Aorta (tissue), 5 donors: ENCODE measurements around the gene CDX1. TPM values are rescaled to one million over a fixed set of nuclear protein-coding genes. Genes with fewer than 3 reads are reported as not detected.

Experiments used
- ATAC-seq: fragments of 200-7000 bp; cut with Tn5 transposase; one replicate; pipeline ENCODE4 v1.9.1; 2022; ENCODE audit warnings: moderate library complexity; ENCODE audit not compliant: low FRiP score
- DNase-seq, 2 donors: peaks; one replicate each; pipeline ENCODE4 v3.0.0-alpha.2; 2020
- H3K27ac ChIP-seq, 2 donors: one replicate each; pipeline ENCODE4 v1.5.1; 2013; ENCODE audit warnings: low read length in 2 of 2, mild to moderate bottlenecking in 2 of 2, moderate library complexity in 2 of 2, control low read depth in 1 of 2, inconsistent platforms in 1 of 2, low read depth in 1 of 2
- H3K27me3 ChIP-seq, 2 donors: one replicate each; pipeline ENCODE4 v1.6.1; 2013; ENCODE audit warnings: control low read depth in 1 of 2, low read length in 1 of 2, mild to moderate bottlenecking in 1 of 2, moderate library complexity in 1 of 2; ENCODE audit not compliant: insufficient read depth in 2 of 2, control insufficient read depth in 1 of 2
- H3K36me3 ChIP-seq, 2 donors: one replicate each; pipeline ENCODE4 v1.6.1; 2013; ENCODE audit warnings: control low read depth in 1 of 2, low read length in 1 of 2, mild to moderate bottlenecking in 1 of 2; ENCODE audit not compliant: insufficient read depth in 2 of 2, control insufficient read depth in 1 of 2
- H3K4me1 ChIP-seq, 2 donors: one replicate each; pipeline ENCODE4 v1.6.1; 2013; ENCODE audit warnings: low read length in 2 of 2, control low read depth in 1 of 2, mild to moderate bottlenecking in 1 of 2, moderate library complexity in 1 of 2; ENCODE audit not compliant: insufficient read depth in 2 of 2, control insufficient read depth in 1 of 2
- H3K4me3 ChIP-seq, 2 donors: one replicate each; pipeline ENCODE4 v1.5.1; 2013; ENCODE audit warnings: low read length in 2 of 2, control low read depth in 1 of 2, mild to moderate bottlenecking in 1 of 2
- H3K9me3 ChIP-seq: one replicate; pipeline ENCODE4 v1.6.1; 2013; ENCODE audit warnings: mild to moderate bottlenecking, low read length; ENCODE audit not compliant: control insufficient read depth
- WGBS, 2 donors: extraction: QIAGEN DNeasy Blood & Tissue Kit; methylation state at CpG; one replicate each; pipeline ENCODE4 v1.1.7; 2013; 5-methylcytosine and 5-hydroxymethylcytosine counted together
- intact Hi-C, 2 donors: fragments of 100-400 bp; cut with DNase I; formaldehyde crosslinking; loops; one replicate each; pipeline versions ENCODE4 v1.14.2 to v1.15.0; 2022
- polyA plus RNA-seq, 2 donors: library from polyadenylated mRNA; stranded (reverse); fragments of 200-250 nt; gene quantifications; one replicate each; pipeline ENCODE4 v1.2.3, GENCODE V29; 2013
- total RNA-seq, 2 donors: library from RNA; stranded (reverse); fragmentation: NEBNext Ultra II Directional; extraction: Animal tissue kit (Norgen Biotek cat#: 25700); gene quantifications; one replicate each; pipeline ENCODE4 v1.2.1, GENCODE V29; 2021
- donor health status: healthy with polysubstance abuse.
- donor health status: Bipolar disorder and iron deficiency.
- donor health status: DM: no; HTN: no; CAD: no.
- donor health status: DM: no; HTN: no; CAD: no.
- donor health status: DM: yes; HTN: yes; CAD: no.

The CDX1 gene
- total and polyA plus RNA-seq, 4 donors: 0.69 to 30.2 TPM; not detected in 2

- H3K4me3 ChIP-seq: no peak overlapping the region
- no peaks in the 10 kb centered on the region for H3K36me3 ChIP-seq
- no peaks in the 10 kb centered on the region for H3K27me3 ChIP-seq
- H3K4me1 ChIP-seq: no peaks in the 10 kb centered on the region
- intact Hi-C loops: no loop called here
- no peak overlapping the region for H3K27ac ChIP-seq
- ATAC-seq: no peak
- no peak for DNase-seq
- H3K9me3 ChIP-seq: no peaks in the 10 kb centered on the region
- WGBS, 2 donors: 91 to 93% methylated on average over 4 of the region's 4 CpGs
Observed at GRCh38 chr5:150192462-150192861, 25.9 kb downstream of the CDX1 start.

GRCh38 chr5:150195736-150196485 is 29.3 kb downstream of the CDX1 start:
- ATAC-seq (no peak), DNase-seq (no peak)
- H3K27me3 ChIP-seq: no peaks in the 10 kb centered on the region
- no peaks in the 10 kb centered on the region for H3K36me3 ChIP-seq
- intact Hi-C loops: no loop called here
- H3K27ac ChIP-seq: no peak overlapping the region
- no peaks in the 10 kb centered on the region for H3K4me1 ChIP-seq
- 86 to 88% methylated on average over 9 of the region's 9 CpGs for WGBS, 2 donors
- H3K9me3 ChIP-seq: no peaks in the 10 kb centered on the region
- H3K4me3 ChIP-seq: no peak overlapping the region

GRCh38 chr5:150196514-150196913 is 29.9 kb downstream of the CDX1 start:
- no peaks in the 10 kb centered on the region for H3K4me1 ChIP-seq
- intact Hi-C loops: no loop called here
- H3K36me3 ChIP-seq: no peaks in the 10 kb centered on the region
- no peak for ATAC-seq
- H3K9me3 ChIP-seq: no peaks in the 10 kb centered on the region
- no peaks in the 10 kb centered on the region for H3K27me3 ChIP-seq
- H3K4me3 ChIP-seq: no peak overlapping the region
- peak in 1 of 2 donors; percentile 70 for DNase-seq
- H3K27ac ChIP-seq: no peak overlapping the region
- 81 to 83% methylated on average over 5 of the region's 5 CpGs for WGBS, 2 donors

- Histone ChIP-seq H3K27ac (no peak overlapping the region), H3K4me1 (no peaks in the 10 kb centered on the region), H3K27me3 (no peaks in the 10 kb centered on the region), H3K9me3 (no peaks in the 10 kb centered on the region), H3K36me3 (no peaks in the 10 kb centered on the region), H3K4me3 (no peak overlapping the region)
- ATAC-seq (no peak), DNase-seq (no peak)
- intact Hi-C loops: no loop called here
- 96 to 97% methylated on average over 16 of the region's 16 CpGs for WGBS, 2 donors
Observed at GRCh38 chr5:150196986-150197385, 30.4 kb downstream of the CDX1 start.

- Histone ChIP-seq H3K27me3 (no peaks in the 10 kb centered on the region), H3K36me3 (no peaks in the 10 kb centered on the region), H3K27ac (no peak overlapping the region), H3K9me3 (no peaks in the 10 kb centered on the region), H3K4me3 (no peak overlapping the region), H3K4me1 (no peaks in the 10 kb centered on the region)
- WGBS, 2 donors: 95 to 97% methylated on average over 1 of the region's 1 CpG
- no peak for DNase-seq
- intact Hi-C loops: no loop called here
- ATAC-seq: no peak
Observed at GRCh38 chr5:150197476-150197875, 30.9 kb downstream of the CDX1 start.

- H3K9me3 ChIP-seq: no peaks in the 10 kb centered on the region
- intact Hi-C loops: no loop called here
- no peak overlapping the region for H3K27ac ChIP-seq
- H3K36me3 ChIP-seq: no peaks in the 10 kb centered on the region
- DNase-seq (no peak), ATAC-seq (no peak)
- WGBS, 2 donors: 95% methylated on average over 10 of the region's 10 CpGs
- H3K4me1 ChIP-seq: no peaks in the 10 kb centered on the region
- no peaks in the 10 kb centered on the region for H3K27me3 ChIP-seq
- no peak overlapping the region for H3K4me3 ChIP-seq
Observed at GRCh38 chr5:150202501-150202900, 35.9 kb downstream of the CDX1 start.

- 80 to 81% methylated on average over 12 of the region's 12 CpGs for WGBS, 2 donors
- ATAC-seq (no peak), DNase-seq (no peak)
- no peaks in the 10 kb centered on the region for H3K9me3 ChIP-seq
- H3K27ac ChIP-seq: no peak overlapping the region
- H3K36me3 ChIP-seq: no peaks in the 10 kb centered on the region
- H3K27me3 ChIP-seq: no peaks in the 10 kb centered on the region
- intact Hi-C loops: no loop called here
- H3K4me3 ChIP-seq: no peak overlapping the region
- no peaks in the 10 kb centered on the region for H3K4me1 ChIP-seq
Observed at GRCh38 chr5:150203832-150204589, 37.4 kb downstream of the CDX1 start.

- Histone ChIP-seq H3K27me3 (no peaks in the 10 kb centered on the region), H3K4me1 (no peaks in the 10 kb centered on the region), H3K36me3 (no peaks in the 10 kb centered on the region), H3K9me3 (no peaks in the 10 kb centered on the region), H3K27ac (no peak overlapping the region), H3K4me3 (no peak overlapping the region)
- ATAC-seq (no peak), DNase-seq (no peak)
- intact Hi-C loops: no loop called here
- WGBS, 2 donors: 96% methylated on average over 13 of the region's 13 CpGs
Observed at GRCh38 chr5:150204590-150204960, 38.0 kb downstream of the CDX1 start.
